IMR-90 (cell line): Measurements from ENCODE around the gene RABGGTA. TPM values are rescaled to one million over a fixed set of nuclear protein-coding genes. Genes with fewer than 3 reads are reported as not detected.

Experiments used
- ATAC-seq: fragments of 200-7000 bp; cut with Tn5 transposase; 2 replicates; pipeline ENCODE4 v1.9.1; 2020; ENCODE audit warnings: low read depth, mild to moderate bottlenecking, moderate library complexity
- BruUV-seq: library from RNA; stranded (reverse); fragments of 400-500 nt; replicated peaks from 2 replicates; lab custom pipeline; 2021; lab: Mats Ljungman, UMichigan
- CTCF ChIA-PET: fragments of 300-600 bp; formaldehyde crosslinking; extraction: SDS; loops from one replicate; lab custom pipeline; 2021; ENCODE audit warnings: antibody characterized with exemption; lab: Yijun Ruan, JAX
- POLR2A ChIA-PET: fragments of 300-600 bp; sonication (Branson Sonifier 250); formaldehyde crosslinking; loops from one replicate; lab custom pipeline; 2022; ENCODE audit warnings: antibody characterized with exemption; ENCODE audit not compliant: unreplicated experiment; lab: Charles Lee
- DNase-seq: peaks from one replicate; pipeline ENCODE4 v3.0.0; 2013
- H2AFZ ChIP-seq: replicated peaks from 2 replicates; pipeline ENCODE3; 2013; ENCODE audit warnings: low read length, mild to moderate bottlenecking; ENCODE audit not compliant: poor library complexity
- H2AK5ac ChIP-seq: 2 replicates; pipeline ENCODE4 v1.6.1; 2013; ENCODE audit warnings: low read depth, low read length, inconsistent platforms
- H2AK9ac ChIP-seq: replicated peaks from 2 replicates; pipeline ENCODE3; 2013; ENCODE audit warnings: mild to moderate bottlenecking, low read depth, low read length, moderate library complexity; ENCODE audit not compliant: poor library complexity
- H2BK120ac ChIP-seq: 2 replicates; pipeline ENCODE4 v1.6.1; 2013; ENCODE audit warnings: low read depth, low read length, inconsistent platforms
- H2BK15ac ChIP-seq: 3 replicates; pipeline ENCODE4 v1.6.1; 2013; ENCODE audit warnings: low read depth, low read length, inconsistent platforms
- H2BK20ac ChIP-seq: 2 replicates; pipeline ENCODE4 v1.6.1; 2013; ENCODE audit warnings: low read depth, mild to moderate bottlenecking, inconsistent platforms, low read length, moderate library complexity
- H2BK5ac ChIP-seq: 2 replicates; pipeline ENCODE4 v1.6.1; 2013; ENCODE audit warnings: mild to moderate bottlenecking, low read depth, low read length, inconsistent platforms; ENCODE audit not compliant: poor library complexity, severe bottlenecking
- H3K14ac ChIP-seq: replicated peaks from 2 replicates; pipeline ENCODE4 v1.6.1; 2013; ENCODE audit warnings: low read depth, low read length, inconsistent platforms
- H3K18ac ChIP-seq: 2 replicates; pipeline ENCODE4 v1.6.1; 2013; ENCODE audit warnings: low read depth, low read length, control low read depth
- H3K23ac ChIP-seq: 2 replicates; pipeline ENCODE4 v1.6.1; 2013; ENCODE audit warnings: low read depth, low read length, inconsistent platforms
- H3K27ac ChIP-seq: 2 replicates; pipeline ENCODE4 v1.5.1; 2013; ENCODE audit warnings: mild to moderate bottlenecking, control low read depth, low read length; ENCODE audit not compliant: insufficient read depth
- H3K27me3 ChIP-seq: 2 replicates; pipeline ENCODE4 v1.6.1; 2013; ENCODE audit warnings: low read length; ENCODE audit not compliant: control insufficient read depth, insufficient read depth
- H3K36me3 ChIP-seq: 2 replicates; pipeline ENCODE4 v1.6.1; 2013; ENCODE audit warnings: low read length, mixed read lengths; ENCODE audit not compliant: control insufficient read depth, insufficient read depth
- H3K4ac ChIP-seq: 2 replicates; pipeline ENCODE4 v1.6.1; 2013; ENCODE audit warnings: low read depth, low read length, inconsistent platforms
- H3K4me1 ChIP-seq: 2 replicates; pipeline ENCODE4 v1.6.1; 2013; ENCODE audit warnings: low read length, mixed read lengths; ENCODE audit not compliant: control insufficient read depth, insufficient read depth
- H3K4me2 ChIP-seq: 2 replicates; pipeline ENCODE4 v1.6.1; 2013; ENCODE audit warnings: low read depth, mild to moderate bottlenecking, control low read depth, low read length, moderate library complexity
- H3K4me3 ChIP-seq: 2 replicates; pipeline ENCODE4 v1.5.1; 2013; ENCODE audit warnings: low read depth, mild to moderate bottlenecking, control low read depth, low read length, moderate library complexity; ENCODE audit not compliant: insufficient read depth
- H3K56ac ChIP-seq: 2 replicates; pipeline ENCODE4 v1.6.1; 2013; ENCODE audit warnings: low read length, inconsistent platforms; ENCODE audit not compliant: insufficient read depth; ENCODE audit errors: extremely low read depth
- H3K79me1 ChIP-seq, 2 experiments: 2 replicates each; pipeline ENCODE4 v1.6.1; 2013; ENCODE audit warnings: low read length in 2 of 2, inconsistent platforms in 1 of 2, low read depth in 1 of 2
- H3K9ac ChIP-seq: 2 replicates; pipeline ENCODE4 v1.6.1; 2013; ENCODE audit warnings: low read depth, low read length, control low read depth
- H3K9me1 ChIP-seq: 2 replicates; pipeline ENCODE4 v1.6.1; 2013; ENCODE audit warnings: low read length, inconsistent platforms; ENCODE audit not compliant: insufficient read depth
- H3K9me3 ChIP-seq: 2 replicates; pipeline ENCODE4 v1.6.1; 2013; ENCODE audit warnings: low read length; ENCODE audit not compliant: control insufficient read depth, insufficient read depth
- H4K20me1 ChIP-seq: 2 replicates; pipeline ENCODE4 v1.6.1; 2013; ENCODE audit warnings: low read length, inconsistent platforms; ENCODE audit not compliant: insufficient read depth
- H4K5ac ChIP-seq: 2 replicates; pipeline ENCODE4 v1.6.1; 2013; ENCODE audit warnings: mild to moderate bottlenecking, low read depth, low read length, control low read depth
- H4K8ac ChIP-seq, 2 experiments: 2 replicates each; pipeline ENCODE4 v1.6.1; 2013; ENCODE audit warnings: low read depth in 2 of 2, low read length in 2 of 2, control low read depth in 1 of 2, inconsistent platforms in 1 of 2
- H4K91ac ChIP-seq: 2 replicates; pipeline ENCODE4 v1.6.1; 2013; ENCODE audit warnings: low read depth, low read length, inconsistent platforms; ENCODE audit not compliant: insufficient read depth
- CTCF ChIP-seq: conservative IDR thresholded peaks from 2 replicates; pipeline ENCODE4 v1.5.1; 2012; ENCODE audit warnings: mild to moderate bottlenecking, low read depth, low read length, improper control_type of control experiment
- MAFK ChIP-seq: IDR thresholded peaks from 2 replicates; pipeline ENCODE4 v1.6.1; 2012; ENCODE audit warnings: low read depth, low read length, improper control_type of control experiment
- whole genome bisulfite sequencing, 2 experiments: methylation state at CpG; one replicate each; pipeline versions ENCODE4 v1.1.5 to v1.1.7; 2013; ENCODE audit warnings: missing lambda C conversion rate in 2 of 2; ENCODE audit not compliant: insufficient read length in 1 of 2; ENCODE audit errors: extremely low coverage in 2 of 2; 5-methylcytosine and 5-hydroxymethylcytosine counted together
- dilution Hi-C: fragments of 300-500 bp; cut with HindIII; formaldehyde crosslinking; loops from one replicate; pipeline ENCODE4 v1.14.3; 2018; ENCODE audit warnings: low sequenced_read_pairs; ENCODE audit not compliant: unreplicated experiment
- in situ Hi-C: fragments of 300-500 bp; cut with MboI; formaldehyde crosslinking; loops from 3 replicates; pipeline ENCODE4 v1.14.3; 2019; ENCODE audit warnings: low sequenced_read_pairs, inconsistent platforms, mixed read lengths
- intact Hi-C: fragments of 100-400 bp; cut with micrococcal nuclease; formaldehyde crosslinking; loops from 2 replicates; pipeline ENCODE4 v1.10.0; 2022
- polyA plus RNA-seq, 3 experiments: library from polyadenylated mRNA; depleted of rRNA; stranded (reverse); fragments of >200 nt; gene quantifications; 2 replicates each; pipeline ENCODE4 v1.2.3, GENCODE V29; 2012; ENCODE audit warnings: low replicate concordance in 1 of 3
- total RNA-seq: library from RNA; depleted of rRNA; stranded (reverse); fragments of >200 nt; gene quantifications from 2 replicates; pipeline ENCODE4 v1.2.3, GENCODE V29; 2012

Gene RABGGTA
- total and polyA plus RNA-seq, 2 of the 4 experiments (the other 2 are of a cell fraction), result 25.6 to 55.6 TPM

DNA sequence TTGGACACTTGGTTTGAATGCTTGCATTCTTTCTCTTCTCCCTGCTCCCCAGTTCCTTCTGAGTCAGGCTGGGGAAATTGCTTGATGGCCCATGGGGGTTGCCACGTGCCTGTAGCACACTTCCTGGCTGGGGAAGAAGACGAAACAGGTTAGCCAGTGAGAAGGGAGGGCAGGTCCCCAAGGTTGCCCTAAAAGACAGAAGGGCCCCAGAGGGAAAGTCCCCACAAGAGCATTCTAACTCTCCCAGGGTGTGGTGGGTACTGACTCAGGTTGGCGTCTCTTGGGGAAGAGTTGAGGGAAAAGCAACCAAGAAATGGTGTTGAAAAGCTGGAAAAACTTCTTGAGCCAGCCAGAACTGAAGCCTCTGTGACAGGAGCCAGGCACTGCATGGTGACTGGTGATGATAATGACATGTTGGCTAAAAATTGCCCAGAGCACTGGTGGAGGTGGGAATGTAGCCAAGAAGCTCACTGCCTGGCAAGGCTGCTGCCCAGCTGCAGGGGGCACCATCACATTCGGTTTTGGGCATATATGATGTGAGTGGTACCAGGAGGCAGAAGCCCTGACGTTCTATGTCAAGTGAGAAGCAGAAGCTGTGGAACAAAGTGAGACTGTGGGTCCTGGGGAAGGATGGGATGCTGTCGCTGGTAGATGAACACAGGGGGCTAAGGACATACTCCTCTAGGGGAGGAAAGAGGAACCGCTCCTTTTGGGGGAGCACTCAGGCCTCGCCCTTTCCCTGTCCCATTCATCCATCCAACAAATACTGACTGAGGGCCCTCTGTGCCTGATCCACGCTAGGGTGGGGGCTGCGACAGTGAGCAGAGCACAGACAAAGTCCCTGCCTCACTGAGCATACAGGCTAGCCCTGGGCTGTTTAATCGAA, 8.1 kb upstream of the RABGGTA start:
- Histone ChIP-seq H2BK15ac (no peak overlapping the region), H3K36me3 (no peaks in the 10 kb centered on the region), H3K9me3 (no peaks in the 10 kb centered on the region), H2BK120ac (no peak overlapping the region), H3K4me2 (no peak overlapping the region), H4K8ac (no peak overlapping the region), H3K56ac (no peak overlapping the region), H3K14ac (no peak overlapping the region), H3K4me1 (no peaks in the 10 kb centered on the region; the same call in 1 of the 2 replicates), H2BK20ac (no peak overlapping the region), H2BK5ac (no peak overlapping the region), H3K18ac (no peak overlapping the region), H3K9ac (no peak overlapping the region), H2AK9ac (no peak overlapping the region), H3K4me3 (no peak overlapping the region), H2AFZ (no peak overlapping the region), H2AK5ac (no peak overlapping the region), H3K4ac (no peak overlapping the region), H3K79me1 (peaks cover 3 to 15% of the 10 kb centered on the region in 2 experiments), H3K27me3 (no peaks in the 10 kb centered on the region), H3K23ac (no peak overlapping the region), H4K5ac (no peak overlapping the region), H3K27ac (no peak overlapping the region), H3K9me1 (no peaks in the 10 kb centered on the region; the same call in 1 of the 2 replicates), H4K91ac (no peak overlapping the region), H4K20me1 (no peaks in the 10 kb centered on the region)
- in situ Hi-C loops, result no loop called here
- no CpG with 5 or more reads among the region's 11 CpGs for WGBS, 2 experiments
- intact Hi-C loops, result no loop called here
- TF ChIP-seq MAFK (no peak), CTCF (peak; percentile 17; the same call in 1 of the 2 replicates)
- dilution Hi-C loops, result no loop called here
- DNase-seq, result no peak
- BruUV-seq, result no TSS peak
- ATAC-seq, result peak; percentile 35; the same call in 1 of the 2 replicates
- ChIA-PET POLR2A (no interaction called here), CTCF (no interaction called here)
